AG09309 (cell line): ENCODE data around the gene CDKN2AIP.

ENCODE experiments used
- DNase-seq: peaks from one replicate; pipeline ENCODE4 v3.0.0-alpha.2; 2010; ENCODE audit warnings: low read depth
- H3K4me3 ChIP-seq: 2 replicates; pipeline ENCODE4 v1.5.1; 2011; ENCODE audit warnings: mild to moderate bottlenecking, low read depth, low read length, moderate library complexity; ENCODE audit not compliant: control insufficient read depth
- CTCF ChIP-seq: IDR thresholded peaks from 2 replicates; pipeline ENCODE4 v1.5.1; 2011; ENCODE audit warnings: mild to moderate bottlenecking, low read depth, low read length, inconsistent platforms; ENCODE audit not compliant: insufficient read depth, control insufficient read depth; ENCODE audit errors: missing control alignments

The CDKN2AIP gene

DNA sequence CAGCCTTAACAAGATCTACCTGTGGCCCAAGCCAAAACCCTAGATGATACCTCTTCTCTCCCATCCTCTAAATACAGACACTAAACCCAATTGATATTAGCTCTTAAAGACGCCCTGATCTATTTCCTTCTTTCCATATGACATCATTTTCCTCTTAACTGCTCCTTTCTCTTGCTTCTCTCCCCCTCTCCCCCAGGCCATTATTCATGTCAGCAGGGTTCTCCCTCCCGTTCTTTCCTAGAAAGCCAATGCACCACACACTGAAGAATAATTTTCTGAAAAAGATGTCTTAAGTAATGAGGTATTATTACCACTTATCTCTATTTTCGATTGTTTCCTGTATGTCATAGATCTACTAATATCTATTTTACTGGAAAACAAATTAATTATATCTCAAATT, 50.7 kb downstream of the CDKN2AIP start:
- no peak for TF ChIP-seq CTCF
- DNase-seq: no peak
- no peak overlapping the region for H3K4me3 ChIP-seq
